Tibial nerve (tissue), 4 donors: Measurements from ENCODE around the gene MED12L.

ENCODE experiments used
- CTCF ChIP-seq, 5 experiments: fragments of 200-600 bp in 3 of 5; fragments of 450-650 bp in 2 of 5; sonication (generic) in 3 of 5; IDR thresholded peaks; one replicate each; pipeline ENCODE4 v1.5.1; 2016 to 2019; ENCODE audit warnings: antibody characterized with exemption in 5 of 5, mild to moderate bottlenecking in 3 of 5, moderate library complexity in 2 of 5
- EP300 ChIP-seq, 2 donors: sonication (generic); formaldehyde crosslinking; IDR thresholded peaks; one replicate each; pipeline ENCODE4 v1.6.1; 2017; ENCODE audit warnings: antibody characterized with exemption in 2 of 2, mild to moderate bottlenecking in 1 of 2
- POLR2A ChIP-seq, 2 donors: fragments of 450-650 bp; IDR thresholded peaks; one replicate each; pipeline ENCODE4 v1.6.1; 2017; ENCODE audit warnings: antibody characterized with exemption in 2 of 2, mild to moderate bottlenecking in 2 of 2, moderate library complexity in 2 of 2

GRCh38 chr3:151282921-151283320 lies 197.5 kb downstream of the MED12L start:
- TF ChIP-seq CTCF (IDR thresholded peaks at IDR 0.05) (peak; percentile 49 to 86 (median 68)), POLR2A (IDR thresholded peaks at IDR 0.05) (no peak), EP300 (IDR thresholded peaks at IDR 0.05) (no peak)
